Measurements from ENCODE around the gene SEMA3B. TPM values are rescaled to one million over a fixed set of nuclear protein-coding genes. Genes with fewer than 3 reads are reported as not detected.
"Not testable (repeated sequence)": the region's sequence is repeated elsewhere in the genome, so short reads cannot be mapped to it uniquely, and the experiment has no call there.

The SEMA3B gene
- total and polyA plus RNA-seq, 8 donors = 27.5 to 223 (median 43.4) TPM

- Histone ChIP-seq H3K36me3 (peaks cover 7 to 16% (median 7%) of the 10 kb centered on the region in 3 donors), H3K27ac (peak overlapping the region in 3 of 4 donors; percentile 94 to 98 (median 97)), H3K4me1 (peaks cover 5 to 35% (median 6%) of the 10 kb centered on the region in 3 donors), H3K4me3 (no peak overlapping the region), H3K27me3 (no peaks in the 10 kb centered on the region), H3K9me3 (no peaks in the 10 kb centered on the region)
- intact Hi-C loops (cut with DNase I) = no loop called here
- TF ChIP-seq, protein P1, sequence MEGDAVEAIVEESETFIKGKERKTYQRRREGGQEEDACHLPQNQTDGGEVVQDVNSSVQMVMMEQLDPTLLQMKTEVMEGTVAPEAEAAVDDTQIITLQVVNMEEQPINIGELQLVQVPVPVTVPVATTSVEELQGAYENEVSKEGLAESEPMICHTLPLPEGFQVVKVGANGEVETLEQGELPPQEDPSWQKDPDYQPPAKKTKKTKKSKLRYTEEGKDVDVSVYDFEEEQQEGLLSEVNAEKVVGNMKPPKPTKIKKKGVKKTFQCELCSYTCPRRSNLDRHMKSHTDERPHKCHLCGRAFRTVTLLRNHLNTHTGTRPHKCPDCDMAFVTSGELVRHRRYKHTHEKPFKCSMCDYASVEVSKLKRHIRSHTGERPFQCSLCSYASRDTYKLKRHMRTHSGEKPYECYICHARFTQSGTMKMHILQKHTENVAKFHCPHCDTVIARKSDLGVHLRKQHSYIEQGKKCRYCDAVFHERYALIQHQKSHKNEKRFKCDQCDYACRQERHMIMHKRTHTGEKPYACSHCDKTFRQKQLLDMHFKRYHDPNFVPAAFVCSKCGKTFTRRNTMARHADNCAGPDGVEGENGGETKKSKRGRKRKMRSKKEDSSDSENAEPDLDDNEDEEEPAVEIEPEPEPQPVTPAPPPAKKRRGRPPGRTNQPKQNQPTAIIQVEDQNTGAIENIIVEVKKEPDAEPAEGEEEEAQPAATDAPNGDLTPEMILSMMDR (IDR thresholded peaks at IDR 0.05) = no peak
- ATAC-seq (no peak), DNase-seq (no peak), FAIRE-seq (no peak)
- 40 to 54% methylated on average over 2 of the region's 2 CpGs for WGBS, 2 donors
These were observed 7.4 kb upstream of the SEMA3B start for GRCh38 chr3:50261505-50261904.

GRCh38 chr3:50262200-50262599 is 6.7 kb upstream of the SEMA3B start:
- H3K4me3 ChIP-seq; intact Hi-C loops (cut with DNase I); DNase-seq; ATAC-seq; FAIRE-seq; H3K9me3 ChIP-seq; H3K27ac ChIP-seq; H3K36me3 ChIP-seq; H3K27me3 ChIP-seq: not testable (repeated sequence)
- 96 to 100% methylated on average over 4 of the region's 4 CpGs for WGBS, 2 donors
- peaks cover 9 to 40% (median 10%) of the 10 kb centered on the region in 3 donors for H3K4me1 ChIP-seq

DNA sequence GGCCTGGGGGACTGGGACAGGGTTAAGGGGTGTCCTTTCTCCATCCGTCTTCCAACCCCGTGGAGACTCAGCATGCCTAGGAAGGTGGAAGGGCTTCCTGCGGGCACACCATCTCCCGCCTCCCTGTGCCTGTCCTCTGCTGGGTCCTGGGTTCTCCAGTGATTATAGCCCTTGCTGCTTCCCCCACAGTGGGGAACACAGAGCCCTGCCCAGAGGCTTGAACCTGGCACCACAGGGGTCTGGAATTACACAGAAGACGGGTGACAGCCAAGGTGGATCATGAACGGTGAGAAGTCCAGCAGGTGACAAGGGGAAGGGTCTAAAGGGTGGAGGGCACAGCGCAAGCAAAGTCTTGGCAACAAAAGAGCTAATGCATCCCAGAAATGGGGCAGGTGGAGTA is 6.2 kb upstream of the SEMA3B start:
- intact Hi-C loops (cut with DNase I) = no loop called here
- Histone ChIP-seq H3K27me3 (no peaks in the 10 kb centered on the region), H3K36me3 (peaks cover 0 to 4% (median under 1%) of the 10 kb centered on the region in 3 donors), H3K9me3 (no peaks in the 10 kb centered on the region), H3K4me1 (peaks cover 12 to 44% (median 14%) of the 10 kb centered on the region in 3 donors), H3K27ac (no peak overlapping the region), H3K4me3 (no peak overlapping the region)
- ATAC-seq (no peak), DNase-seq (no peak), FAIRE-seq (no peak)
- WGBS, 2 donors = 83% methylated on average over 7 of the region's 7 CpGs
- TF ChIP-seq, protein P1 (IDR thresholded peaks at IDR 0.05) = no peak

DNA sequence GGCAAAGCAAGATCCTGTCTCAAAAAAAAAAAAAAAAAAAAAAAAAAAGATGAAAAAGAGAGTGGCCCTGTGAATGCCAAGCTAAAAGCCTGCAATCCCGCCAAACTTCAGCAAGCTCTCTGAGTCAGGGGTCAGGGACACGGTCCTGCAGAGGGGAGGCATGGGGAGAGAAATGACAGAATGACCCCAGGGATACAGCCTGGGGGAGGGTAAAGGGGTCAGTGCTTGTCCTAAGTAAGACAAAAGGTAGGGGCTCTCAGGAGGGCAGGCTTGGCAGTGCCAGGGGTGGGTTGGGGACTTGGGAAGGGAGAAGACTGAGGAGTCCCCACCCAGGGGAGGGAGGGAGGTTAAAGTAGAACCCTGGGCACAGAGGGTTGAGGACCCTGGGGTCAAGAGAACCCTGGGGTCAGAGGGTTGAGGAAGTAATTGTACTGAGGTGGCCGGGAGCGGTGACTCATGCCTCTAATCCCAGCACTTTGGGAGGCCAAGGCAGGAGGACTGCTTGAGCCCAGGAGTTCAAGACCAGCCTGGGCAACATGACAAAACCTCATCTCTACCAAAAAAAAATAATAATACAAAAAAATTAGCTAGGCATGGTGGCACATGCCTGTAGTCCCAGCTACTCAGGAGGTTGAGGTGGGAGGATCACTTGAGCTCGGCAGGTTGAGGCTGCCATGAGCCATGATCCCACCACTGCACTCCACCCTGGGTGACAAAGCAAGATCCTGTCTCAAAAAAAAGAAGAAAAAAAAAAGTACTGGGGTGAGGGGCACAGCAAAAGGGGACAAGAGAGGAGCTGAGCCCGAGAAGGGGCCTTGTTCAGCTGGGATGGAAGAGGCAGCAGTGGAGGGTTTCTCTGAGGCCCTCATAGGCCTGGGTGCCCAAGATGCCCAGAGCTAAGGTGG is 5.2 kb upstream of the SEMA3B start:
- DNase-seq = no peak
- TF ChIP-seq, protein P1 (IDR thresholded peaks at IDR 0.05) = no peak
- Histone ChIP-seq H3K4me1 (peaks cover 21 to 52% (median 21%) of the 10 kb centered on the region in 3 donors), H3K4me3 (no peak overlapping the region), H3K9me3 (no peaks in the 10 kb centered on the region), H3K27me3 (no peaks in the 10 kb centered on the region), H3K27ac (peak overlapping the region; percentile 52 to 94 (median 86)), H3K36me3 (no peaks in the 10 kb centered on the region)
- ATAC-seq = no peak
- FAIRE-seq = no peak
- intact Hi-C loops (cut with DNase I) = no loop called here
- 72 to 87% methylated on average over 6 of the region's 6 CpGs for WGBS, 2 donors

- Histone ChIP-seq H3K27me3 (no peaks in the 10 kb centered on the region), H3K4me3 (no peak overlapping the region), H3K36me3 (no peaks in the 10 kb centered on the region), H3K4me1 (peaks cover 21 to 49% (median 25%) of the 10 kb centered on the region in 3 donors), H3K9me3 (no peaks in the 10 kb centered on the region), H3K27ac (peak overlapping the region; percentile 78 to 94 (median 90))
- DNase-seq = peak in 5 of 6 donors; percentile 76 to 82 (median 80)
- TF ChIP-seq, protein P1 (IDR thresholded peaks at IDR 0.05) = no peak
- peak; percentile 4 to 29 (median 19) for ATAC-seq
- intact Hi-C loops (cut with DNase I) = no loop called here
- no peak for FAIRE-seq
- 28 to 32% methylated on average over 5 to 7 of the region's 7 CpGs for WGBS, 2 donors
These were observed 4.5 kb upstream of the SEMA3B start for GRCh38 chr3:50264383-50264963.

Data from pancreas (tissue), 10 donors.